CD4-positive, alpha-beta memory T cell (primary cell): ENCODE data around the gene GPHA2. TPM values are rescaled to one million over a fixed set of nuclear protein-coding genes. Genes with fewer than 3 reads are reported as not detected.

Source experiments
- CTCF ChIA-PET: fragments of 350-600 bp; sonication (Branson Sonifier 250); formaldehyde crosslinking; loops from one replicate; lab custom pipeline; 2021; ENCODE audit warnings: inconsistent platforms; ENCODE audit not compliant: partially characterized antibody; lab: Charles Lee
- POLR2A ChIA-PET: fragments of 350-600 bp; sonication (Branson Sonifier 250); formaldehyde crosslinking; loops from one replicate; lab custom pipeline; 2021; ENCODE audit not compliant: partially characterized antibody; lab: Charles Lee
- DNase-seq, 5 donors: peaks; one replicate each; pipeline versions ENCODE4 v3.0.0 to v3.0.0-alpha.2; 2020 to 2022; ENCODE audit warnings: mixed read lengths in 1 of 5
- H3K27ac ChIP-seq: one replicate; pipeline ENCODE4 v1.7.0; 2013; ENCODE audit warnings: low read depth, low read length
- H3K27me3 ChIP-seq: 2 replicates; pipeline ENCODE4 v1.7.0; 2013; ENCODE audit warnings: mild to moderate bottlenecking, low read length, moderate library complexity; ENCODE audit not compliant: insufficient read depth
- H3K36me3 ChIP-seq: 2 replicates; pipeline ENCODE4 v1.7.0; 2013; ENCODE audit warnings: mild to moderate bottlenecking, low read length, moderate library complexity; ENCODE audit not compliant: insufficient read depth
- H3K4me1 ChIP-seq: 2 replicates; pipeline ENCODE4 v1.7.0; 2013; ENCODE audit warnings: mild to moderate bottlenecking, low read length, moderate library complexity; ENCODE audit not compliant: insufficient read depth
- H3K4me3 ChIP-seq, 2 donors: one replicate each; pipeline ENCODE4 v1.7.0; 2013; ENCODE audit warnings: low read length in 2 of 2, mild to moderate bottlenecking in 1 of 2
- H3K9me3 ChIP-seq, 2 donors: one replicate each; pipeline ENCODE4 v1.7.0; 2013; ENCODE audit warnings: low read length in 2 of 2, control low read depth in 1 of 2; ENCODE audit not compliant: control insufficient read depth in 1 of 2
- H3K27ac Mint-ChIP-seq, 7 donors: one replicate each; pipeline ENCODE4 v1.8.0; 2020 to 2021; ENCODE audit warnings: mixed read lengths in 7 of 7, mild to moderate bottlenecking in 6 of 7, inconsistent platforms in 3 of 7, moderate library complexity in 3 of 7
- H3K27me3 Mint-ChIP-seq, 2 donors: one replicate each; pipeline ENCODE4 v1.8.0; 2020 to 2021; ENCODE audit warnings: mixed read lengths in 2 of 2
- H3K36me3 Mint-ChIP-seq, 2 donors: one replicate each; pipeline ENCODE4 v1.8.0; 2020 to 2021; ENCODE audit warnings: mixed read lengths in 2 of 2, inconsistent platforms in 1 of 2, mild to moderate bottlenecking in 1 of 2
- H3K4me1 Mint-ChIP-seq, 4 donors: one replicate each; pipeline ENCODE4 v1.8.0; 2020 to 2021; ENCODE audit warnings: mixed read lengths in 4 of 4, mild to moderate bottlenecking in 1 of 4
- H3K4me3 Mint-ChIP-seq, 8 donors: one replicate each; pipeline ENCODE4 v1.8.0; 2020 to 2021; ENCODE audit warnings: mixed read lengths in 8 of 8, mild to moderate bottlenecking in 7 of 8, moderate library complexity in 6 of 8, inconsistent platforms in 3 of 8
- H3K9me3 Mint-ChIP-seq, 8 donors: one replicate each; pipeline ENCODE4 v1.8.0; 2020 to 2021; ENCODE audit warnings: mixed read lengths in 8 of 8, mild to moderate bottlenecking in 5 of 8, inconsistent platforms in 3 of 8, moderate library complexity in 1 of 8
- intact Hi-C: fragments of 100-400 bp; cut with micrococcal nuclease; formaldehyde crosslinking; loops from one replicate; pipeline ENCODE4 v1.15.1; 2023
- polyA plus RNA-seq, 2 donors: library from polyadenylated mRNA; unstranded; fragments of 300-500 nt; fragmentation: Illumina TruSeq; gene quantifications; one replicate each; pipeline ENCODE4 v1.2.3, GENCODE V29; 2021
- total RNA-seq, 2 experiments: library from RNA; stranded (reverse); gene quantifications; one replicate each; pipeline ENCODE4 v1.2.3, GENCODE V29; 2021

Gene GPHA2
- total and polyA plus RNA-seq, 4 experiments from 2014 or later = 0.47 TPM; not detected in 3

DNA sequence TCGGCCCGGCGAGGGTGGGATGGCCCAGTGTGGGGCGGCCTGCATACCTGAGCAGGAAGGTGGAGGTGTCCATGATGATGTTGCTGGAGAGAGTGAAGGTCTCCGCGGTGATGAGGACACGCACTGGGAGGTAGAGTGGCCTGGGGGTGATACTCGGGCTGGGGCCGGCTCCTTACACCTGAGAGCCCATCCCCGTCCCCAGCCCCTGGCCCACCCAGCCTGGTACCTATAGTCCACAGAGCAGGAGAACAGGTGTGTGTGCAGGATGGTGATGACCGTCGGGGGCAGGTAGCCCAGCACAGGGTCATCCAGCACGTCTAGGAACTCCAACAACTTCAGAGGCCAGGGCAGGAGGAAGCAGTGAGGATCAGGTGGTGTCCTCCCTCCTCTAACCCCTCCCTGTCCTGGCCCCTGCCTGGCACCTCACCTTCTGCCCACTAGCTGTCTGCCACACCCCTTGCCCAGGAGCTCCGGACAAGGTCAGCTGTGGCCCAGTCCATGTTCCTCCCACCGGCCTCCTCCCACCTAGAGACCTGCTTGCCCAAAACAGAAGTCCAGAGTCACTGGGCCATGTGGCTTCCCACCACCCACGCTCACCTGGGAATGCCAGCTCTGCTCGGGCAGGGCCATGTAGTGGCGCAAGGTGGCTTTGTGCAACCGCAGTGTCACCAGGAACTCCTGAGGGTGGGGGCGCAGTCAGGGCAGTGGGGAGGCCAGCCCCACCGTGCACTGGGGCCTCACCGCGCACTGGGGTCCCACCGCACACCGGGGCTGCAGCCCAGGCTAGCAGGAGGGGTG is 30.0 kb downstream of the GPHA2 start:
- Histone ChIP-seq H3K27me3 (no peaks in the 10 kb centered on the region), H3K9me3 (no peaks in the 10 kb centered on the region), H3K4me3 (no peak overlapping the region), H3K4me1 (peaks cover 7% of the 10 kb centered on the region), H3K27ac (no peak overlapping the region), H3K36me3 (peaks cover 58% of the 10 kb centered on the region)
- ChIA-PET POLR2A (interaction anchor here (1.5 kb wide), 1 partner anchor 10 kb away, joined by 5 read pairs; no protein-coding TSS in a partner anchor), CTCF (interaction anchor here (0.9 to 1.6 kb wide), 3 partner anchors 11 to 47 kb away, joined by 3 to 4 read pairs (median 3); no protein-coding TSS in a partner anchor)
- Mint-ChIP-seq H3K36me3 (peaks cover 15 to 51% of the 10 kb centered on the region in 2 donors), H3K9me3 (no peaks in the 10 kb centered on the region), H3K4me1 (peaks cover 4 to 14% (median 9%) of the 10 kb centered on the region in 4 donors), H3K27ac (no peak overlapping the region), H3K27me3 (no peaks in the 10 kb centered on the region), H3K4me3 (peak overlapping the region in 1 of 8 donors; percentile 26)
- peak in 1 of 5 donors; percentile 33 for DNase-seq
- intact Hi-C loops = no loop called here

DNA sequence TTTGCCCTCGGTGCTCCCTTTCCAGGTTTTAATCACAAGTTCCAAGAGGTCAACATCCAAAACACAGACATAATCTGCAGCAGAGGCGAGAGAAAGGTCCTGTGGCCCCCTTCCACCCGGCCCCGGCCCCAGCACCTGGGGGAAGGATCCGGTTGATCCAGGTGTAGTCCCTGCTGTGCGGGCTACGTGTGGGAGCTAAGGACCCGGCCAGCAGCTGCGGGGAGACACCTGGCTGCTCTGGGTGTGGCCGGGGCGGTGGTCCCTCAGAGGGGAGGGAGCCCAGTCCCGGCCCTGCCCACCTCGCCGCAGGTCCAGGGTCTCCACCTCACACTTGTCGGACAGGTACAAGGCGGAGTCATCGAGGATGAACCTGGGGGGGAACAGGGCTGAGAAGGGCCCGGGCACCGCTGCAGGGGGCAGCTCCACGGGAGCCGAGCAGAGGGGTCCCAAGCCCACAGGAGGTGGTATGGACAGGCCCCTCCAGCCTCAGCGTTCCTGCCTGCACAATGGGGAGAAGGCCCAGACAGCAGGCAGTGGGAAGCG is 32.3 kb downstream of the GPHA2 start:
- ChIA-PET POLR2A (no interaction called here), CTCF (no interaction called here)
- intact Hi-C loops = no loop called here
- no peak overlapping the region for H3K27ac ChIP-seq
- no peaks in the 10 kb centered on the region for H3K27me3 ChIP-seq
- Mint-ChIP-seq H3K27me3 (no peaks in the 10 kb centered on the region), H3K4me3 (no peak overlapping the region), H3K9me3 (no peaks in the 10 kb centered on the region), H3K36me3 (peaks cover 19 to 46% of the 10 kb centered on the region in 2 donors), H3K27ac (peak overlapping the region in 1 of 7 donors; percentile 64), H3K4me1 (peaks cover 12 to 30% (median 15%) of the 10 kb centered on the region in 4 donors)
- no peak overlapping the region for H3K4me3 ChIP-seq
- H3K4me1 ChIP-seq = peaks cover 21% of the 10 kb centered on the region
- no peaks in the 10 kb centered on the region for H3K9me3 ChIP-seq
- H3K36me3 ChIP-seq = peaks cover 40% of the 10 kb centered on the region
- no peak for DNase-seq

DNA sequence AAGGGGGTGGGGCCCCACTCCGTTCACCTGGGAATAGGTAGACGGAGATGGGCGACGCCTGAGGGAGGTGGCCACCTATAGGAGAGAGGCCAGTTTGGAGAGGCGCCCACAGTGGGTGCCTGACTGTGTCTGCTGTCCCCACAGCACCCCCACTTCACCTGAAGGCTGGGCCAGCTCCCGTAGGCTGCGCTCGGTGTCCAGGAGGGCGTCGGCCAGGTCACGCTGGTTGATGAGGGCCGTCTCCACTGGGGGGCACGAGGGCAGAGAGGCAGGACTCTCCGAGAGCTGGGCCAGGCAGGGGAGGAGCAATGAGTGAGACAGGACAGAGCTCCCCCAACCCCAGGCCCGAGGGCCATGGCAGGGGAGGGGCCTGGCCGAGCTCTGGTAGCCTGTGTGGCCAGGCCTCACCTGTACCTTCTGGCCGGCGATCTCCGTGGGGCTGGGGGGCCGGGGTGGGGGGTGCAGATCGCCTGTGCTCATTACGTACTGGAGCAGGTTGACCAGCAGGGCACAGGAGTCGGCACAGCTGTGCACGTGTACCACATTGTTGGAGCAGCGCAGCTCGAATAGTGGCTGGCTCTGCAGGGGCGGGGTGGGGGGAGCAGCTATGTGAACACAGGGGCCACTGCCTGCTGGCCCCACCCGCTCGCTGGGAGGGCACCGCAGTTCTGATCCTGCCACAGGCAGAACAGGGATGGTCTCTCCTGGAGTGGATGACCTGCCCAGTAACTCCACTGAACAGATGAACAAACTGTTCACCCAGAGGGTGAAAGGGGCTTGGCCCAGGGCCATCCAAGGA is 33.4 kb downstream of the GPHA2 start:
- H3K4me1 ChIP-seq = peaks cover 21% of the 10 kb centered on the region
- intact Hi-C loops = no loop called here
- H3K36me3 ChIP-seq = peaks cover 36% of the 10 kb centered on the region
- POLR2A ChIA-PET = interaction anchor here (31.5 kb wide), 1 partner anchor 46 kb away, joined by 2105 read pairs; the partner anchor contains the start of gene CDC42BPG
- Mint-ChIP-seq H3K9me3 (no peaks in the 10 kb centered on the region), H3K27ac (peak overlapping the region in 5 of 7 donors; percentile 44 to 92 (median 78)), H3K4me3 (no peak overlapping the region), H3K4me1 (peaks cover 12 to 30% (median 15%) of the 10 kb centered on the region in 4 donors), H3K36me3 (peaks cover 14 to 41% of the 10 kb centered on the region in 2 donors), H3K27me3 (no peaks in the 10 kb centered on the region)
- no peak for DNase-seq
- H3K9me3 ChIP-seq = no peaks in the 10 kb centered on the region
- no peak overlapping the region for H3K4me3 ChIP-seq
- CTCF ChIA-PET = no interaction called here
- H3K27ac ChIP-seq = no peak overlapping the region
- H3K27me3 ChIP-seq = no peaks in the 10 kb centered on the region

DNA sequence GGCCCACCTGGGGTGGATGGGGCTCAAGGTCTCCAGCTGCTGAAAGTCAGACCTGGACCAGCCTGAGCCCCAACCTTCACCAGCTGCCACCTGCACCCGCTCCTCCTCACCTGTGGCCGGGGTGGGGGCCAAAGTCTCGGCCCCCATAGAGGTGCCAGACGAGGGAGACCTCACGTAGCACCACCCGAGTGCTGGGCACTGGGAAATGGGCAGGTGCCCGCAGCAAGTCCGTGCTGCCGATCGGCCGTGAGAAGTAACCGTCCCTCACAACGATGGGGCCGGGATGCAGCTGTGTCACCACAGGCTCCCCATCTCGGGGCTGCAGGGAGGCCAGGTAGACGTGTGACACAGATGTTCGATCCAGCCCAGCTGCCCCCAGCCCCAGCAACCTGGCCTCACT is 34.9 kb downstream of the GPHA2 start:
- Mint-ChIP-seq H3K9me3 (no peaks in the 10 kb centered on the region), H3K36me3 (peaks cover 14 to 42% of the 10 kb centered on the region in 2 donors), H3K27ac (peak overlapping the region in 6 of 7 donors; percentile 73 to 97 (median 92)), H3K4me3 (no peak overlapping the region), H3K27me3 (no peaks in the 10 kb centered on the region), H3K4me1 (peaks cover 12 to 30% (median 17%) of the 10 kb centered on the region in 4 donors)
- no peaks in the 10 kb centered on the region for H3K27me3 ChIP-seq
- H3K27ac ChIP-seq = peak overlapping the region; percentile 76
- peaks cover 21% of the 10 kb centered on the region for H3K4me1 ChIP-seq
- no peak overlapping the region for H3K4me3 ChIP-seq
- no peaks in the 10 kb centered on the region for H3K9me3 ChIP-seq
- ChIA-PET CTCF (interaction anchor here (0.7 to 29.4 kb wide), 3 partner anchors 10 to 182 kb away, joined by 3 to 1245 read pairs (median 3); partner anchors contain the start of gene CDC42BPG), POLR2A (interaction anchor here (0.7 to 31.5 kb wide), 10 partner anchors 11 to 217 kb away, joined by 3 to 2105 read pairs (median 3); partner anchors contain the start of genes ATG2A, CDC42BPG, EHD1 and PPP2R5B)
- intact Hi-C loops = loop anchor here (1.0 kb wide), 2 partner anchors 17 to 22 kb away; partner anchors contain the start of genes ATG2A and EHD1
- no peak for DNase-seq
- H3K36me3 ChIP-seq = peaks cover 23% of the 10 kb centered on the region

DNA sequence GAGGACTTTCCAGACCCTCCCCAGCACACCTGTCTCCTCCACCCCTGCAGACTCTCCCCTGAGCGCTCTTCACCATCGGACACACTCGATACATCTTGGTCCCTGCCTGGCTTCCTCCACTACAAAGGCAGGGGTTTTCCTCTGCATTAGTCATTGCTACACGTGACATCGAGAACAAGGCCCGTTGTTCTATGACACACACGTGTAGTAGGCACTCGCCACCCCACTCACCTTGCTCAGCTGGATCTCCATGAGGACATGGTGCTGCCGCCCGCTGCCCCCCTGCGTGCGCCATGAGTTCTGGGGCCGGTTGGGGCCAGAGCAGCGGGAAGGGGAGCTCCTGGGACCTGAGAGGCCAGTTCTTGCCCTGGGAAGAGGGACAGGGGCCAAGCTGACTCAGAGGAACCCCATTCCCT is 35.4 kb downstream of the GPHA2 start:
- intact Hi-C loops = loop anchor here (1.0 kb wide), 2 partner anchors 17 to 22 kb away; partner anchors contain the start of genes ATG2A and EHD1
- Histone ChIP-seq H3K4me3 (no peak overlapping the region), H3K36me3 (peaks cover 19% of the 10 kb centered on the region), H3K9me3 (no peaks in the 10 kb centered on the region), H3K27ac (peak overlapping the region; percentile 76), H3K27me3 (no peaks in the 10 kb centered on the region), H3K4me1 (peaks cover 21% of the 10 kb centered on the region)
- Mint-ChIP-seq H3K36me3 (peaks cover 11 to 42% of the 10 kb centered on the region in 2 donors), H3K4me1 (peaks cover 12 to 30% (median 18%) of the 10 kb centered on the region in 4 donors), H3K9me3 (peaks cover 0 to 2% (median 0%) of the 10 kb centered on the region in 8 donors), H3K27me3 (no peaks in the 10 kb centered on the region), H3K4me3 (peak overlapping the region in 7 of 8 donors; percentile 25 to 84 (median 75)), H3K27ac (peak overlapping the region; percentile 79 to 99 (median 95))
- CTCF ChIA-PET = interaction anchor here (0.7 to 29.4 kb wide), 3 partner anchors 10 to 183 kb away, joined by 3 to 1245 read pairs (median 3); partner anchors contain the start of gene CDC42BPG
- DNase-seq = peak; percentile 76 to 96 (median 78)
- POLR2A ChIA-PET = interaction anchor here (0.7 to 31.5 kb wide), 12 partner anchors 12 to 218 kb away, joined by 3 to 2105 read pairs (median 3); partner anchors contain the start of genes ARL2, ATG2A, CDC42BPG and EHD1

DNA sequence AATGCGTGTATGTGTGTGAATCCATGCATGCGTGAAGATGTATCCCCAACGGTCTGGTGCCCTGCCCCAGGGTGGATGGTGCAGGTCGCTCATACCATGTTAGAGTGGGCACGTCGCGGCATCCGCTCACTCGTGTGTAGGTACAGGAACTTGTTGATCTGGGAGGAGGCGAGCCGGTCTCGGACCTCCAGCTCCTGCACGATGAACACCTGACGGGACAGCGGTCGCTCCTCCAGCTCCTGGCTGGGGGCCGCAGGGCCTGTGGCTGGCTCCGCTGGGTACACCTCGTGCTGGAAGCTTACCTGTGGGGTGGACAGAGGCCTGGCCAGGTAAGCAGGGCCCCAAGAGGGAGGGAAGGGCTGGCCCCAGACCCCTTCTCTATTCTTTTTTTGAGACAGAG is 37.2 kb downstream of the GPHA2 start:
- Histone ChIP-seq H3K4me1 (peaks cover 25% of the 10 kb centered on the region), H3K4me3 (no peak overlapping the region), H3K36me3 (peaks cover 17% of the 10 kb centered on the region), H3K27me3 (no peaks in the 10 kb centered on the region), H3K27ac (no peak overlapping the region), H3K9me3 (no peaks in the 10 kb centered on the region)
- no peak for DNase-seq
- ChIA-PET POLR2A (interaction anchor here (0.9 to 31.5 kb wide), 3 partner anchors 17 to 42 kb away, joined by 3 to 2105 read pairs (median 3); partner anchors contain the start of genes ATG2A and CDC42BPG), CTCF (interaction anchor here (1.0 to 29.4 kb wide), 4 partner anchors 26 to 435 kb away, joined by 3 to 1245 read pairs (median 3); partner anchors contain the start of genes CDC42BPG and DPF2)
- Mint-ChIP-seq H3K4me3 (no peak overlapping the region), H3K27me3 (no peaks in the 10 kb centered on the region), H3K9me3 (peaks cover 0 to 2% (median 0%) of the 10 kb centered on the region in 8 donors), H3K4me1 (peaks cover 14 to 30% (median 22%) of the 10 kb centered on the region in 4 donors), H3K27ac (peak overlapping the region in 3 of 7 donors; percentile 37 to 70 (median 54)), H3K36me3 (peaks cover 4 to 39% of the 10 kb centered on the region in 2 donors)
- intact Hi-C loops = no loop called here
